ENCODE measurements around the gene EMC6. TPM values are rescaled to one million over a fixed set of nuclear protein-coding genes. Genes with fewer than 3 reads are reported as not detected.

Gene EMC6
- total RNA-seq, 2 donors from 2014 or later, result 59.4 to 69.5 TPM

GRCh38 chr17:3693141-3693540 lies 24.5 kb downstream of the EMC6 start:
- Mint-ChIP-seq H3K4me1 (no peaks in the 10 kb centered on the region), H3K27me3 (ENCODE audit: insufficient read depth) (peaks cover 48% of the 10 kb centered on the region), H3K27ac (no peak overlapping the region), H3K36me3 (ENCODE audit: low read depth) (no peaks in the 10 kb centered on the region), H3K9me3 (peaks cover 7% of the 10 kb centered on the region), H3K4me3 (no peak overlapping the region)
- Histone ChIP-seq H3K9me3 (ENCODE audit: control insufficient read depth, low read length) (peaks cover 4% of the 10 kb centered on the region), H3K27me3 (ENCODE audit: control insufficient read depth, insufficient read depth, low read length, poor library complexity, severe bottlenecking) (peaks cover 45% of the 10 kb centered on the region), H3K36me3 (ENCODE audit: control insufficient read depth, insufficient read depth, low read length) (no peaks in the 10 kb centered on the region), H3K9ac (ENCODE audit: extremely low read depth, low read length, poor library complexity, severe bottlenecking) (no peak overlapping the region), H3K4me3 (ENCODE audit: low read length) (no peak overlapping the region), H3K27ac (ENCODE audit: low read depth, low read length) (no peak overlapping the region), H3K4me1 (ENCODE audit: control insufficient read depth, insufficient read depth, low read length) (no peaks in the 10 kb centered on the region)
- DNase-seq, result no peak
- 82 to 85% methylated on average over 4 of the region's 4 CpGs for WGBS, 2 experiments (ENCODE audit: insufficient coverage in 1 of 2, insufficient read length in 1 of 2)
- TF ChIP-seq CTCF (conservative IDR thresholded peaks at IDR 0.05), result no peak

- no peak for DNase-seq
- whole genome bisulfite sequencing, 2 experiments (ENCODE audit: insufficient coverage in 1 of 2, insufficient read length in 1 of 2), result 88 to 95% methylated on average over 8 to 9 of the region's 9 CpGs
- Histone ChIP-seq H3K9me3 (ENCODE audit: control insufficient read depth, low read length) (peaks cover 8% of the 10 kb centered on the region), H3K27ac (ENCODE audit: low read depth, low read length) (no peak overlapping the region), H3K27me3 (ENCODE audit: control insufficient read depth, insufficient read depth, low read length, poor library complexity, severe bottlenecking) (peaks cover 50% of the 10 kb centered on the region), H3K4me3 (ENCODE audit: low read length) (no peak overlapping the region), H3K36me3 (ENCODE audit: control insufficient read depth, insufficient read depth, low read length) (no peaks in the 10 kb centered on the region), H3K4me1 (ENCODE audit: control insufficient read depth, insufficient read depth, low read length) (no peaks in the 10 kb centered on the region), H3K9ac (ENCODE audit: extremely low read depth, low read length, poor library complexity, severe bottlenecking) (no peak overlapping the region)
- Mint-ChIP-seq H3K27ac (no peak overlapping the region), H3K4me1 (no peaks in the 10 kb centered on the region), H3K9me3 (peaks cover 11% of the 10 kb centered on the region), H3K36me3 (ENCODE audit: low read depth) (no peaks in the 10 kb centered on the region), H3K4me3 (no peak overlapping the region), H3K27me3 (ENCODE audit: insufficient read depth) (peaks cover 55% of the 10 kb centered on the region)
- no peak for TF ChIP-seq CTCF (conservative IDR thresholded peaks at IDR 0.05)
Observed at GRCh38 chr17:3693829-3694231, 25.2 kb downstream of the EMC6 start.

GRCh38 chr17:3695129-3695722 lies 26.6 kb downstream of the EMC6 start:
- DNase-seq, result peak; percentile 62
- Histone ChIP-seq H3K27ac (ENCODE audit: low read depth, low read length) (no peak overlapping the region), H3K9ac (ENCODE audit: extremely low read depth, low read length, poor library complexity, severe bottlenecking) (no peak overlapping the region), H3K4me3 (ENCODE audit: low read length) (peak overlapping the region; percentile 58), H3K4me1 (ENCODE audit: control insufficient read depth, insufficient read depth, low read length) (no peaks in the 10 kb centered on the region), H3K9me3 (ENCODE audit: control insufficient read depth, low read length) (peaks cover 8% of the 10 kb centered on the region), H3K27me3 (ENCODE audit: control insufficient read depth, insufficient read depth, low read length, poor library complexity, severe bottlenecking) (peaks cover 50% of the 10 kb centered on the region), H3K36me3 (ENCODE audit: control insufficient read depth, insufficient read depth, low read length) (no peaks in the 10 kb centered on the region)
- Mint-ChIP-seq H3K27me3 (ENCODE audit: insufficient read depth) (peaks cover 55% of the 10 kb centered on the region), H3K36me3 (ENCODE audit: low read depth) (no peaks in the 10 kb centered on the region), H3K4me3 (peak overlapping the region; percentile 50), H3K27ac (no peak overlapping the region), H3K9me3 (peaks cover 11% of the 10 kb centered on the region), H3K4me1 (no peaks in the 10 kb centered on the region)
- TF ChIP-seq CTCF (conservative IDR thresholded peaks at IDR 0.05), result no peak
- WGBS, 2 experiments (ENCODE audit: insufficient coverage in 1 of 2, insufficient read length in 1 of 2), result 28 to 33% methylated on average over 5 to 16 of the region's 17 CpGs
